ENCODE results near the gene KLK12. TPM values are rescaled to one million over a fixed set of nuclear protein-coding genes. Genes with fewer than 3 reads are reported as not detected.

Gene KLK12
- polyA plus RNA-seq (2012; ENCODE audit: insufficient read length, low read depth): not detected

DNA sequence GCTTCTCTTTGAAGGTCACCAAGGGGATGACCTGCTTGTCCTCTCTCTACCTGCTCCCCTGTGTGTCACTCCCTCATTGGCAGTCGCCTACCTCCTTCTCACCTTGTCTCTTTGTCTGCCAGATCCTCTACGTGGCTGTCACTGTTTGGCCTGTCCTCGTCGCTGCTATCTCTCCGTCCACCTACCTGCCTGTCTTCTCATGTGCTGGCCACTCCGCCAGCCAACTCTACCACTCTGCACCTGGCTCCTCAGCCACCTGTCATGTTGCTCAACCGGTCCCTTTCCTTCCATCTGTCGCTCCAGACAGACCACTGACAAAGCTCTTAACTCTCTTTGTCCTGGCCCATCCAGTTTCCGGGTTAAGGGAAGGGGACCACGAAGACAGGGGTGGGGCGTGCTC, at the start of gene KLK12:
KLK12 (minus strand) TSS at position 299 of the 400 bp plus-strand sequence. CDS start 381 bp downstream, outside the sequence.
- no peak for TF ChIP-seq POLR2AphosphoS5 (IDR thresholded peaks at IDR 0.05; ENCODE audit: low read depth, low read length)
- no peak for TF ChIP-seq REST (IDR thresholded peaks at IDR 0.05; ENCODE audit: insufficient read depth in 1 of 2, low read depth in 2 of 2, low read length in 2 of 2)
- no peak for TF ChIP-seq TAF1 (IDR thresholded peaks at IDR 0.05; ENCODE audit: borderline replicate concordance, insufficient read depth, low read length)
- no peak for TF ChIP-seq FOXP2 (optimal IDR thresholded peaks at IDR 0.05; ENCODE audit: borderline replicate concordance, extremely low read depth, extremely low read length, insufficient read depth)
- no peak for TF ChIP-seq SIN3A (IDR thresholded peaks at IDR 0.05; ENCODE audit: borderline replicate concordance, insufficient read depth, low read length)

- TF ChIP-seq POLR2AphosphoS5 (IDR thresholded peaks at IDR 0.05; ENCODE audit: low read depth, low read length) (no peak), SIN3A (IDR thresholded peaks at IDR 0.05; ENCODE audit: borderline replicate concordance, insufficient read depth, low read length) (no peak)
These were observed 49.7 kb upstream of the KLK12 start for GRCh38 chr19:51084505-51084904.

- TF ChIP-seq TAF1 (IDR thresholded peaks at IDR 0.05; ENCODE audit: borderline replicate concordance, insufficient read depth, low read length) (no peak), FOXP2 (optimal IDR thresholded peaks at IDR 0.05; ENCODE audit: borderline replicate concordance, extremely low read depth, extremely low read length, insufficient read depth) (no peak)
These were observed 49.0 kb upstream of the KLK12 start for GRCh38 chr19:51083783-51084182.

DNA sequence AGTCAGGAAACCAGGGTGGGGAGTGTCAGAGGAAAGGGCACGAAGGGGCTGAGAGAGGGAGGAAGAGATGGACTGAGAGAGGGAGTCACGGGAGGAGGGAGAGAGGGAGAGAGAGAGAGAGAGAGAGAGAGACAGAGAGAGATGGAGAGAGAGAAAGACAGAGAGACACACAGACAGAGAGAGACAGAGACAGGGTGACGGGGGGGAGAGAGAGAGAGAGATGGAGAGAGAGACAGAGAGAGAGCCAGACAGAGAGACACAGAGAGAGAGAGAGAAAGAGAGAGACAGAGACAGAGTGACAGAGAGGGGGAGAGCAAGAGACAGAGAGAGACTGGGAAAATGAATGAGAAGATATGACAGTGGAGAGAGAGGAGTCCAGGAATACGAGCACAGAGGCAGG, 48.4 kb upstream of the KLK12 start:
- TF ChIP-seq SIN3A (IDR thresholded peaks at IDR 0.05; ENCODE audit: borderline replicate concordance, insufficient read depth, low read length) (no peak), REST (IDR thresholded peaks at IDR 0.05; ENCODE audit: insufficient read depth in 1 of 2, low read depth in 2 of 2, low read length in 2 of 2) (no peak)

DNA sequence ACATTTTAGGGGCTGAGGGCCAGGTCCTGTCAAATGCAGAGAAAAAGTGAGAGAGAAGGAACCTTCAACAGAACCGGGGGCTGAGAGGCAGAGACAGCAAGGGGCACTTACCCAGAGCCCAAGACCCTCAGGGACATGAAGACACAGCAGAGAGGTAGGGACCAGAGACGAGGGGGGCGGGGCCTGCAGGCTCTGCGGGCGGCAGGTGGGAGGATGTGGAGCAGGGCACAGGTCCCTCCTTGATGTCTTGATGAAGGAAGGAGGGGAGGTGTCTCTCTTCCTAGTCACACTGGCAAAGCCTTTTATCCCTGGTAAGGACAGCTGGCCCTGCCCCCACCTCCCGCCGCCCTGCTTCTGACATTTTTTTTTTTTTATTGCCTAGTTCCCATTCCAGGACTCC, 47.8 kb upstream of the KLK12 start, which contains the start of gene KLK14:
KLK14 (minus strand) TSS at position 277 of the 400 bp plus-strand sequence; CDS start at position 4, 273 bp downstream.
- TF ChIP-seq POLR2AphosphoS5 (IDR thresholded peaks at IDR 0.05; ENCODE audit: low read depth, low read length): no peak

DNA sequence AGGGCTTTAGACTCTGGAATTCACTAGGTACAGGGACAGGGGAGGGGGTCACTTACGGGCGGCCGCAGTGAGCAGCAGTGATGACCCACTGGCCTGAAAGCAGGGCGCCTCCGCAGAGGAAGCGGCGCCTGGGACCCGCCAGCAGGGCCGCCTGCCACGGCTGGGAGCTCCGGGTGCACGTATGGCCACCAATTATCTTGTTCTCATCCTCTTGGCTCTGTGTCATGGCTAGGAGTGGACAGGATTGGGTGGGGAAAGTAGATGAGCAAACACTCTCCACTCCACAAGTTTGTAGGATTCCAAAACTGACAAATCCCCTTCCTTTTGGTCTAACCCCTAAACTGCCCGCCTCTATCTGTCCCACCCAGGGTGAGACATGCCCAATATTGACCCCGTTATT, 46.7 kb upstream of the KLK12 start:
- no peak for TF ChIP-seq REST (IDR thresholded peaks at IDR 0.05; ENCODE audit: insufficient read depth in 1 of 2, low read depth in 2 of 2, low read length in 2 of 2)

- TF ChIP-seq TAF1 (IDR thresholded peaks at IDR 0.05; ENCODE audit: borderline replicate concordance, insufficient read depth, low read length) (no peak), REST (IDR thresholded peaks at IDR 0.05; ENCODE audit: insufficient read depth in 1 of 2, low read depth in 2 of 2, low read length in 2 of 2) (no peak), FOXP2 (optimal IDR thresholded peaks at IDR 0.05; ENCODE audit: borderline replicate concordance, extremely low read depth, extremely low read length, insufficient read depth) (no peak), SIN3A (IDR thresholded peaks at IDR 0.05; ENCODE audit: borderline replicate concordance, insufficient read depth, low read length) (no peak), POLR2AphosphoS5 (IDR thresholded peaks at IDR 0.05; ENCODE audit: low read depth, low read length) (no peak)
These were observed 44.8 kb upstream of the KLK12 start for GRCh38 chr19:51079481-51080110.
